K562 treated with DMSO at 1 percent for 4 hours (cell line): ENCODE measurements around the gene RAB3IP. TPM values are rescaled to one million over a fixed set of nuclear protein-coding genes. Genes with fewer than 3 reads are reported as not detected.

ENCODE experiments used
- total RNA-seq: library from RNA; unstranded; fragments of 300-600 nt; gene quantifications from 2 replicates; pipeline ENCODE4 v1.2.3, GENCODE V29; 2022; ENCODE audit not compliant: insufficient read depth

Gene RAB3IP, protein sequence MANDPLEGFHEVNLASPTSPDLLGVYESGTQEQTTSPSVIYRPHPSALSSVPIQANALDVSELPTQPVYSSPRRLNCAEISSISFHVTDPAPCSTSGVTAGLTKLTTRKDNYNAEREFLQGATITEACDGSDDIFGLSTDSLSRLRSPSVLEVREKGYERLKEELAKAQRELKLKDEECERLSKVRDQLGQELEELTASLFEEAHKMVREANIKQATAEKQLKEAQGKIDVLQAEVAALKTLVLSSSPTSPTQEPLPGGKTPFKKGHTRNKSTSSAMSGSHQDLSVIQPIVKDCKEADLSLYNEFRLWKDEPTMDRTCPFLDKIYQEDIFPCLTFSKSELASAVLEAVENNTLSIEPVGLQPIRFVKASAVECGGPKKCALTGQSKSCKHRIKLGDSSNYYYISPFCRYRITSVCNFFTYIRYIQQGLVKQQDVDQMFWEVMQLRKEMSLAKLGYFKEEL
- total RNA-seq, result 7.3 and 18.1 TPM in 2 replicates

DNA sequence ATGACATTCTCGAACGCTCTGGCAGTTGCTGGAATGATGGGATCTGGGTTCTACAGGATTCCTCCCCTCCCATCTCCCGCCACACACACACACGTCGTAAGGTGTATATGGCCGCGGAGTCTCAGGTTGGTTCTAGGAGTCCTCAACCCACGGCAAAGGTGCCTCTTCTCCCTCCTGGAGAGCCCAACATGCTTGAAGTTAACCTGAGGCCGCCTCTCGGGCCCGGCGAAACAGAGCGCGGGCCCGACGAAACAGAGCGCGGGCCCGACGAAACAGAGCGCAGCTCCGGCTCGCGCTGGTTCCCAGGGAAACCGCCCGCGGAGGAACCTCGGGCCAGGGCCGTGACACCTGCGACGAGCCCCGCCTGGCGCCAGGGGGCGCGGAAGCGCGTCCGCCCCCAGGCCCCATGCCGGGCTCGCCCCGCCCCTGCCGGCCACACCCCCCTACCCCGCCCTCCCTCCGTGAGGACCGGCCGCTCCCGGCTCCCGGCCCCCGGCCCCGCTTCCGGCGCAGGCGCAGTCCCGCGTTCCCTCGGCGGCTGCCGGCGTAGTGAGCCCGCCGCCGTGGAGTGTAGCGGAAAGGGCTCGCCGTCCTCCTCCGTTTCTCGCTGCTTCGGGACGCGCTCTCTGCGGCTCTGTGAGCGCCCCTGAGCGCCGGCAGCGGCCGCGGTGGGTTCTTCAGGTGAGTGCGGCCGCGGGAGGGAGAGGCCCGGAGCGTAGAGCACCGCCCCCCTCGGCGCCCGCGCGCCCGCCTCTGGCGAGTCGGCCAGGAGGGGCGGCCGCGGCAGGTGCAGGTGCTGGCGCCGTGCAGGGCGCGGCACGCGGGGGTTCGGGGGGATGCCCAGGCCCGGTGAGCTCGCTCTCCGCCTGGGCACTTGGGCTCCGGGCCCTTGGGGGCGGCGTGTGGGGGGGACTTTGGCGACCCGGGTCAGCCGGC is at the start of gene RAB3IP:
Gene RAB3IP, plus strand, starts transcription at position 510 of the 936 bp plus-strand sequence. CDS start 16,549 bp downstream, outside the sequence.

DNA sequence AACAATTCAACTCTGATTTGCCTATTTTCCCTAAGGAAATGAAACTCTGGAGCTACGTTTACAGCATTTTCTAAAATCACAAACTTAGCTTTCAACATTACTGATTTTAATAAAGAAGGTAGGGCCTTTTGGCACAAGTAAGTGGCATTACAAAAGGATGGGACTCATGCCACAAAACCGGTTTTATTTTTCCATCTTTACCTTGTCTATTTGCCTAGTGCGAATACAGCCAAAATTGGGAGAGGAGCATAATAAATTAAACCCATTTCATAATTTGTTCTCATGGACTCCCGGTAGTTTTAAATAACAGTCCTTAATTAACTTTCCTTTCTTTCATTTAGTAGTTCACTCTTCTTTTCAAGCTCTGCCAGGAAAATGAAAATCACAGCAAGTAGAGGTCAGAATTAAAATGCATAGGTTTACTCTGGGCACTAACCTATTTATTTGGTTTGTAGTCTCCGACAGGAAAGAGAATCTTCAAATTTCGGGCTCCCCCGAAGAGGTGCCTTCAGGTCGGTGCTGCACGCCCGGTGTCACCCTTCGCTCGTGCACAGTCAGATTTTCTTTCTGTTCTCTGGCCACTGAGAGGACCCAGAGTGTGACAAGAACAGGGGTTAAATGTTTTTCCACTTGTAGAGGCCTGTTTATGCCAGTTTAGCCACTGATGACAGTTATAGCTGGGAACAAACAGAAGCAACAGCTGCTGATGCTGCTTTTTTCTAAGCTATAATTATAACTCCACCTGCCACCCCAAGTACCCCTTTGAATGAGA is 39.7 kb upstream of the RAB3IP start, which contains the start of gene BEST3:
Gene BEST3, minus strand, starts transcription at position 535 of the 772 bp plus-strand sequence. CDS start 1,505 bp downstream, outside the sequence.

GRCh38 chr12:69824966-69825560 is 86.4 kb downstream of the RAB3IP start, which contains the start of gene MYRFL:
TSS of gene MYRFL (plus strand) at chr12:69825227. CDS start at chr12:69825518, 291 bp downstream.

Other genes with a start within 250 kb of the RAB3IP start
- 179 and 220 TPM in 2 replicates for gene CCT2, start 153.4 kb upstream of the RAB3IP start, total RNA-seq
- gene LRRC10, start 128.0 kb upstream of the RAB3IP start, total RNA-seq, result not detected in 2 replicates
- not detected in 2 replicates for gene BEST3, start 39.6 kb upstream of the RAB3IP start, total RNA-seq
- gene MYRFL, start 86.4 kb downstream of the RAB3IP start, total RNA-seq, result not detected in 2 replicates